HEK293 (cell line): Measurements from ENCODE around the gene MOB2.
A peak's percentile ranks its signal among the peaks of the same experiment; 100 is the strongest.

Experiments used
- CTCF ChIA-PET: fragments of 350-600 bp; formaldehyde crosslinking; extraction: SDS; loops from one replicate; lab custom pipeline; 2021; ENCODE audit warnings: antibody characterized with exemption; lab: Yijun Ruan, JAX
- POLR2A ChIA-PET: fragments of 300-600 bp; formaldehyde crosslinking; extraction: SDS; loops from one replicate; lab custom pipeline; 2020; ENCODE audit warnings: antibody characterized with exemption, inconsistent platforms; lab: Yijun Ruan, JAX
- H3K27ac ChIP-seq: fragments of 200-500 bp; sonication (Bioruptor generic); 2 replicates; pipeline ENCODE4 v1.5.1; 2014; ENCODE audit warnings: low read depth, low read length, control low read depth, inconsistent platforms; ENCODE audit errors: extremely low read depth
- H3K36me3 ChIP-seq, 2 experiments: fragments of 200-500 bp in 1 of 2; sonication (Bioruptor generic) in 1 of 2; 1 replicate in 1 of 2; 2 replicates in 1 of 2; pipeline ENCODE4 v1.5.1; 2014 to 2017; ENCODE audit warnings: inconsistent platforms in 2 of 2, low read length in 2 of 2; ENCODE audit not compliant: control insufficient read depth in 2 of 2, insufficient read depth in 1 of 2
- H3K4me1 ChIP-seq: fragments of 200-500 bp; sonication (Bioruptor generic); 2 replicates; pipeline ENCODE4 v1.5.1; 2014; ENCODE audit warnings: mild to moderate bottlenecking, low read length, inconsistent platforms; ENCODE audit not compliant: control insufficient read depth, insufficient read depth
- H3K4me3 ChIP-seq: 2 replicates; pipeline ENCODE4 v1.5.1; 2011; ENCODE audit warnings: low read depth, mild to moderate bottlenecking, control low read depth, low read length, moderate library complexity
- H3K9me3 ChIP-seq: fragments of 200-500 bp; sonication (Bioruptor generic); 2 replicates; pipeline ENCODE4 v1.5.1; 2014; ENCODE audit warnings: low read depth, low read length, inconsistent platforms; ENCODE audit not compliant: control insufficient read depth, insufficient read depth
- ZFP37 ChIP-seq: fragments of 450-650 bp; formaldehyde crosslinking; IDR thresholded peaks from 2 replicates; pipeline ENCODE4 v1.5.1; 2016; ENCODE audit warnings: missing biosample characterization, missing genetic modification characterization
- ZNF169 ChIP-seq: fragments of 450-650 bp; formaldehyde crosslinking; IDR thresholded peaks from 2 replicates; pipeline ENCODE4 v1.5.1; 2016; ENCODE audit warnings: missing biosample characterization, missing genetic modification characterization
- ZNF2 ChIP-seq: fragments of 450-650 bp; formaldehyde crosslinking; IDR thresholded peaks from 2 replicates; pipeline ENCODE4 v1.5.1; 2016; ENCODE audit warnings: missing biosample characterization, missing genetic modification characterization
- ZNF37A ChIP-seq: fragments of 450-650 bp; IDR thresholded peaks from 2 replicates; pipeline ENCODE4 v1.5.1; 2018; ENCODE audit warnings: missing biosample characterization, missing genetic modification characterization
- ZNF394 ChIP-seq: fragments of 450-650 bp; formaldehyde crosslinking; IDR thresholded peaks from 2 replicates; pipeline ENCODE4 v1.5.1; 2016; ENCODE audit warnings: missing biosample characterization, missing genetic modification characterization, mild to moderate bottlenecking, moderate library complexity, borderline replicate concordance
- ZNF558 ChIP-seq: fragments of 450-650 bp; formaldehyde crosslinking; IDR thresholded peaks from 2 replicates; pipeline ENCODE4 v1.5.1; 2016; ENCODE audit warnings: missing biosample characterization, missing genetic modification characterization
- ZNF621 ChIP-seq: fragments of 450-650 bp; formaldehyde crosslinking; IDR thresholded peaks from 2 replicates; pipeline ENCODE4 v1.5.1; 2017; ENCODE audit warnings: missing biosample characterization, missing genetic modification characterization
- ZNF776 ChIP-seq: fragments of 450-650 bp; formaldehyde crosslinking; IDR thresholded peaks from 2 replicates; pipeline ENCODE4 v1.5.0; 2017; ENCODE audit warnings: missing biosample characterization, missing genetic modification characterization, borderline replicate concordance
- ZNF792 ChIP-seq: fragments of 450-650 bp; formaldehyde crosslinking; IDR thresholded peaks from 2 replicates; pipeline ENCODE4 v1.5.1; 2016; ENCODE audit warnings: missing biosample characterization, missing genetic modification characterization
- TF ChIP-seq, protein P1 (sequence below): fragments of 450-650 bp; formaldehyde crosslinking; IDR thresholded peaks from 2 replicates; pipeline ENCODE4 v1.5.1; 2017; ENCODE audit warnings: missing biosample characterization, missing genetic modification characterization
- TF ChIP-seq, protein P2 (sequence below): fragments of 450-650 bp; formaldehyde crosslinking; IDR thresholded peaks from 2 replicates; pipeline ENCODE4 v1.5.1; 2016; ENCODE audit warnings: missing biosample characterization, missing genetic modification characterization
- TF ChIP-seq, protein P3 (sequence below): fragments of 450-650 bp; formaldehyde crosslinking; IDR thresholded peaks from 2 replicates; pipeline ENCODE4 v1.5.1; 2017; ENCODE audit warnings: missing biosample characterization, missing genetic modification characterization
- TF ChIP-seq, protein P4 (sequence below): fragments of 450-650 bp; formaldehyde crosslinking; IDR thresholded peaks from 2 replicates; pipeline ENCODE4 v1.5.1; 2016; ENCODE audit warnings: missing biosample characterization, missing genetic modification characterization
- TF ChIP-seq, protein P5 (sequence below): fragments of 450-650 bp; formaldehyde crosslinking; IDR thresholded peaks from 2 replicates; pipeline ENCODE4 v1.5.1; 2016; ENCODE audit warnings: missing biosample characterization, missing genetic modification characterization
- TF ChIP-seq, protein P6 (sequence below): fragments of 450-650 bp; formaldehyde crosslinking; IDR thresholded peaks from 2 replicates; pipeline ENCODE4 v1.5.1; 2017; ENCODE audit warnings: missing biosample characterization, missing genetic modification characterization
- TF ChIP-seq, protein P7 (sequence below): fragments of 450-650 bp; formaldehyde crosslinking; IDR thresholded peaks from 2 replicates; pipeline ENCODE4 v1.5.1; 2016; ENCODE audit warnings: missing biosample characterization, missing genetic modification characterization
- TF ChIP-seq, protein P8 (sequence below): fragments of 450-650 bp; formaldehyde crosslinking; IDR thresholded peaks from 2 replicates; pipeline ENCODE4 v1.5.1; 2016; ENCODE audit warnings: missing biosample characterization, missing genetic modification characterization

Gene MOB2

DNA sequence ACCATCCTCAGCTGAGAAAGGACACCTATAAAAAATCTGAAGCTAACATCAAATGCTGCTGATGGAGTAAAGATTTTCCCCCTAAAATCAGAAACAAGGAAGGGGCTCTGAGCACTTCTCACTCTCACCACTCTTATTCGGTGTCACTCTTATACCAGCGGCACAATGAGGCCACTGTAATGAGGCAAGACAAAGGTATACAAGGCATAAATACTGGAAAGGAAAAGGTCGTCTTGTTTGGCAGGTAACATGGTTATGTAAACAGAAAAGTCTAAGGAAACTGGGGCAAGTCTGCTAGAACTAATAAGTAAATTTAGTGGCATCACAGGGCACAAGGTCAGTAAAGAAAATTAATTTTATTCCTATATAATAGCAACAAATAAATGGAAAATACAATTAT lies 8.1 kb upstream of the MOB2 start (continued):
- TF ChIP-seq, protein P1, sequence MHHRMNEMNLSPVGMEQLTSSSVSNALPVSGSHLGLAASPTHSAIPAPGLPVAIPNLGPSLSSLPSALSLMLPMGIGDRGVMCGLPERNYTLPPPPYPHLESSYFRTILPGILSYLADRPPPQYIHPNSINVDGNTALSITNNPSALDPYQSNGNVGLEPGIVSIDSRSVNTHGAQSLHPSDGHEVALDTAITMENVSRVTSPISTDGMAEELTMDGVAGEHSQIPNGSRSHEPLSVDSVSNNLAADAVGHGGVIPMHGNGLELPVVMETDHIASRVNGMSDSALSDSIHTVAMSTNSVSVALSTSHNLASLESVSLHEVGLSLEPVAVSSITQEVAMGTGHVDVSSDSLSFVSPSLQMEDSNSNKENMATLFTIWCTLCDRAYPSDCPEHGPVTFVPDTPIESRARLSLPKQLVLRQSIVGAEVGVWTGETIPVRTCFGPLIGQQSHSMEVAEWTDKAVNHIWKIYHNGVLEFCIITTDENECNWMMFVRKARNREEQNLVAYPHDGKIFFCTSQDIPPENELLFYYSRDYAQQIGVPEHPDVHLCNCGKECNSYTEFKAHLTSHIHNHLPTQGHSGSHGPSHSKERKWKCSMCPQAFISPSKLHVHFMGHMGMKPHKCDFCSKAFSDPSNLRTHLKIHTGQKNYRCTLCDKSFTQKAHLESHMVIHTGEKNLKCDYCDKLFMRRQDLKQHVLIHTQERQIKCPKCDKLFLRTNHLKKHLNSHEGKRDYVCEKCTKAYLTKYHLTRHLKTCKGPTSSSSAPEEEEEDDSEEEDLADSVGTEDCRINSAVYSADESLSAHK (tag by site-specific recombination) = no peak
- TF ChIP-seq, protein P2, sequence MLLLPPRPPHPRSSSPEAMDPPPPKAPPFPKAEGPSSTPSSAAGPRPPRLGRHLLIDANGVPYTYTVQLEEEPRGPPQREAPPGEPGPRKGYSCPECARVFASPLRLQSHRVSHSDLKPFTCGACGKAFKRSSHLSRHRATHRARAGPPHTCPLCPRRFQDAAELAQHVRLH (tag by site-specific recombination) = no peak

DNA sequence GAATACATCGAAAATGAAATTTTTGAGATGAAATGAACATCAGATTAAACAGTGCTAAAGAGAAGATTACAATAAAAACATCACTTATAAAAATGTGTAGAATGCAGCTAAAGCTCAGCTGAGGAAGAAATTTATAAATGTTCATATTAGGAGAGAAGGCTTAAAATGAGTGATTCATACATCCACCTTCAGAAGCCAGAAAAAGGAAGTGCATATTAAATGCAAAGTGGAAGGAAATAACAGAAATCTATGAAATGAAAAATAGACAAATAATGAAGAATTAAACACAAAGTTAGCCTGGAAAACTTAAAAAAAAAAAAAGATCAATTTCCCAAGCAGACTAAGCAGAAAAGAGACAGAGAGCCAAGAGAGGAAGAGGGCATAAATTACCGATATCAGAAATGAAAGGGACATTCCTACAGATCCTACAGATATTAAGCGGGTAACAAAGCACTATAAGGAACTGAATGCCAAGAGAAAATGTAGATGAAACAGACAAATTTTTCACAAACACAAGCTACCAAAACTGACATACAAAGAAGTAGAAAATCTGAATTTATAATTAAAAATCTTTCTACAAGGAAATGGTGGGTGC lies 7.2 kb upstream of the MOB2 start:
- Histone ChIP-seq H3K4me1 (no peaks in the 10 kb centered on the region), H3K4me3 (no peak overlapping the region), H3K36me3 (no peaks in the 10 kb centered on the region), H3K9me3 (no peaks in the 10 kb centered on the region), H3K27ac (no peak overlapping the region)
- ChIA-PET CTCF (interaction anchor here (0.7 to 1.2 kb wide), 3 partner anchors 21 to 646 kb away, joined by 3 to 4 read pairs (median 3); no protein-coding TSS in a partner anchor), POLR2A (no interaction called here)
- TF ChIP-seq ZFP37 (tag by site-specific recombination) = no peak
- TF ChIP-seq ZNF37A (tag by site-specific recombination) = no peak
- TF ChIP-seq, protein P3, sequence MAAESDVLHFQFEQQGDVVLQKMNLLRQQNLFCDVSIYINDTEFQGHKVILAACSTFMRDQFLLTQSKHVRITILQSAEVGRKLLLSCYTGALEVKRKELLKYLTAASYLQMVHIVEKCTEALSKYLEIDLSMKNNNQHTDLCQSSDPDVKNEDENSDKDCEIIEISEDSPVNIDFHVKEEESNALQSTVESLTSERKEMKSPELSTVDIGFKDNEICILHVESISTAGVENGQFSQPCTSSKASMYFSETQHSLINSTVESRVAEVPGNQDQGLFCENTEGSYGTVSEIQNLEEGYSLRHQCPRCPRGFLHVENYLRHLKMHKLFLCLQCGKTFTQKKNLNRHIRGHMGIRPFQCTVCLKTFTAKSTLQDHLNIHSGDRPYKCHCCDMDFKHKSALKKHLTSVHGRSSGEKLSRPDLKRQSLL (tag by site-specific recombination) = no peak
- TF ChIP-seq ZNF558 = peak; percentile 94
- TF ChIP-seq, protein P4, sequence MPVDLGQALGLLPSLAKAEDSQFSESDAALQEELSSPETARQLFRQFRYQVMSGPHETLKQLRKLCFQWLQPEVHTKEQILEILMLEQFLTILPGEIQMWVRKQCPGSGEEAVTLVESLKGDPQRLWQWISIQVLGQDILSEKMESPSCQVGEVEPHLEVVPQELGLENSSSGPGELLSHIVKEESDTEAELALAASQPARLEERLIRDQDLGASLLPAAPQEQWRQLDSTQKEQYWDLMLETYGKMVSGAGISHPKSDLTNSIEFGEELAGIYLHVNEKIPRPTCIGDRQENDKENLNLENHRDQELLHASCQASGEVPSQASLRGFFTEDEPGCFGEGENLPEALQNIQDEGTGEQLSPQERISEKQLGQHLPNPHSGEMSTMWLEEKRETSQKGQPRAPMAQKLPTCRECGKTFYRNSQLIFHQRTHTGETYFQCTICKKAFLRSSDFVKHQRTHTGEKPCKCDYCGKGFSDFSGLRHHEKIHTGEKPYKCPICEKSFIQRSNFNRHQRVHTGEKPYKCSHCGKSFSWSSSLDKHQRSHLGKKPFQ = no peak
- TF ChIP-seq, protein P5, sequence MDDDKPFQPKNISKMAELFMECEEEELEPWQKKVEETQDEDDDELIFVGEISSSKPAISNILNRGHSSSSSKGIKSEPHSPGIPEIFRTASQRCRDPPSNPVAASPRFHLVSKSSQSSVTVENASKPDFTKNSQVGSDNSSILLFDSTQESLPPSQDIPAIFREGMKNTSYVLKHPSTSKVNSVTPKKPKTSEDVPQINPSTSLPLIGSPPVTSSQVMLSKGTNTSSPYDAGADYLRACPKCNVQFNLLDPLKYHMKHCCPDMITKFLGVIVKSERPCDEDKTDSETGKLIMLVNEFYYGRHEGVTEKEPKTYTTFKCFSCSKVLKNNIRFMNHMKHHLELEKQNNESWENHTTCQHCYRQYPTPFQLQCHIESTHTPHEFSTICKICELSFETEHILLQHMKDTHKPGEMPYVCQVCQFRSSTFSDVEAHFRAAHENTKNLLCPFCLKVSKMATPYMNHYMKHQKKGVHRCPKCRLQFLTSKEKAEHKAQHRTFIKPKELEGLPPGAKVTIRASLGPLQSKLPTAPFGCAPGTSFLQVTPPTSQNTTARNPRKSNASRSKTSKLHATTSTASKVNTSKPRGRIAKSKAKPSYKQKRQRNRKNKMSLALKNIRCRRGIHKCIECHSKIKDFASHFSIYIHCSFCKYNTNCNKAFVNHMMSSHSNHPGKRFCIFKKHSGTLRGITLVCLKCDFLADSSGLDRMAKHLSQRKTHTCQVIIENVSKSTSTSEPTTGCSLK (tag by site-specific recombination) = no peak
- TF ChIP-seq, protein P6, sequence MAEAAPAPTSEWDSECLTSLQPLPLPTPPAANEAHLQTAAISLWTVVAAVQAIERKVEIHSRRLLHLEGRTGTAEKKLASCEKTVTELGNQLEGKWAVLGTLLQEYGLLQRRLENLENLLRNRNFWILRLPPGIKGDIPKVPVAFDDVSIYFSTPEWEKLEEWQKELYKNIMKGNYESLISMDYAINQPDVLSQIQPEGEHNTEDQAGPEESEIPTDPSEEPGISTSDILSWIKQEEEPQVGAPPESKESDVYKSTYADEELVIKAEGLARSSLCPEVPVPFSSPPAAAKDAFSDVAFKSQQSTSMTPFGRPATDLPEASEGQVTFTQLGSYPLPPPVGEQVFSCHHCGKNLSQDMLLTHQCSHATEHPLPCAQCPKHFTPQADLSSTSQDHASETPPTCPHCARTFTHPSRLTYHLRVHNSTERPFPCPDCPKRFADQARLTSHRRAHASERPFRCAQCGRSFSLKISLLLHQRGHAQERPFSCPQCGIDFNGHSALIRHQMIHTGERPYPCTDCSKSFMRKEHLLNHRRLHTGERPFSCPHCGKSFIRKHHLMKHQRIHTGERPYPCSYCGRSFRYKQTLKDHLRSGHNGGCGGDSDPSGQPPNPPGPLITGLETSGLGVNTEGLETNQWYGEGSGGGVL (tag by site-specific recombination) = no peak

DNA sequence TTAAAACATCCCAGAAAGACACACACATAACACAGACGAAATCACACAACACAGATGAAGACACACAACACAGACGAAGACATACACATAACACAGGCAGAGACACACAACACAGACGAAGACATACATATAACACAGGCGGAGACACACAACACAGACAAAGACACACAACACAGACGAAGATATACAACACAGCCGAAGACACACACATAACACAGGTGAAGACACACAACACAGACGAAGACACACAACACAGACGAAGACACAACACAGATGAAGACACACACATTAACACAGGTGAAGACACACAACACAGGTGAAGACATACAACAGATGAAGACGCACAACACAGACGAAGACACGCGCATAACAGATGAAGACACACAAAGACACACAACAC lies 4.8 kb upstream of the MOB2 start:
- POLR2A ChIA-PET = no interaction called here
- H3K27ac ChIP-seq = no peak overlapping the region
- no peak overlapping the region for H3K4me3 ChIP-seq
- no peaks in the 10 kb centered on the region; the same call in 1 of the 2 replicates for H3K4me1 ChIP-seq
- H3K36me3 ChIP-seq = no peaks in the 10 kb centered on the region
- no peaks in the 10 kb centered on the region for H3K9me3 ChIP-seq
- CTCF ChIA-PET = no interaction called here
- no peak for TF ChIP-seq ZNF2 (tag by site-specific recombination)
- TF ChIP-seq, protein P7, sequence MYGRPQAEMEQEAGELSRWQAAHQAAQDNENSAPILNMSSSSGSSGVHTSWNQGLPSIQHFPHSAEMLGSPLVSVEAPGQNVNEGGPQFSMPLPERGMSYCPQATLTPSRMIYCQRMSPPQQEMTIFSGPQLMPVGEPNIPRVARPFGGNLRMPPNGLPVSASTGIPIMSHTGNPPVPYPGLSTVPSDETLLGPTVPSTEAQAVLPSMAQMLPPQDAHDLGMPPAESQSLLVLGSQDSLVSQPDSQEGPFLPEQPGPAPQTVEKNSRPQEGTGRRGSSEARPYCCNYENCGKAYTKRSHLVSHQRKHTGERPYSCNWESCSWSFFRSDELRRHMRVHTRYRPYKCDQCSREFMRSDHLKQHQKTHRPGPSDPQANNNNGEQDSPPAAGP (tag by site-specific recombination) = no peak
- no peak for TF ChIP-seq ZNF394 (tag by site-specific recombination)
- no peak for TF ChIP-seq ZNF621
- no peak for TF ChIP-seq ZNF776 (tag by site-specific recombination)
- no peak for TF ChIP-seq ZNF169 (tag by site-specific recombination)
- TF ChIP-seq, protein P8, sequence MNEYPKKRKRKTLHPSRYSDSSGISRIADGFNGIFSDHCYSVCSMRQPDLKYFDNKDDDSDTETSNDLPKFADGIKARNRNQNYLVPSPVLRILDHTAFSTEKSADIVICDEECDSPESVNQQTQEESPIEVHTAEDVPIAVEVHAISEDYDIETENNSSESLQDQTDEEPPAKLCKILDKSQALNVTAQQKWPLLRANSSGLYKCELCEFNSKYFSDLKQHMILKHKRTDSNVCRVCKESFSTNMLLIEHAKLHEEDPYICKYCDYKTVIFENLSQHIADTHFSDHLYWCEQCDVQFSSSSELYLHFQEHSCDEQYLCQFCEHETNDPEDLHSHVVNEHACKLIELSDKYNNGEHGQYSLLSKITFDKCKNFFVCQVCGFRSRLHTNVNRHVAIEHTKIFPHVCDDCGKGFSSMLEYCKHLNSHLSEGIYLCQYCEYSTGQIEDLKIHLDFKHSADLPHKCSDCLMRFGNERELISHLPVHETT = no peak
- TF ChIP-seq ZNF792 (tag by site-specific recombination) = no peak
